ENCODE data around the gene CCDC43.
"Not testable (repeated sequence)": the region's sequence is repeated elsewhere in the genome, so short reads cannot be mapped to it uniquely, and the experiment has no call there.

CCDC43 gene

DNA sequence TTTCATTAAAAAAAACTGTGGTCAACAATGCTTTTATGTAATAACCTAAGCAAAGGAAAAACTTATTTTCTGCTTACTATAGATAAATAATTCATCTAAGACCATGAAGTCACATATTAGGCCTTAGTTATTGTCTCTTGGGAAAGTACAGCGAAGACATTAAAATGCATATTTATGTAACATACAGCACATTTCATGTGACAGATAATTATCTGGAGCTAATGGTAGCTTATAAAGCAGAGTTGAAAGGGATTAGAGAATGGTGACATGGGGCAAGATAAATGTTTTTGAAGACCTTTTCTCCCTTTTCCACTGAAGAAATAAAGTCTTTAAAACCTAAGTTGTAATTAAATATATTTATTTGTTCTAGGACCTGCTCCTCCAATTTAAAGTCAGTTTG, 23.6 kb downstream of the CCDC43 start:
- no peak for DNase-seq

DNA sequence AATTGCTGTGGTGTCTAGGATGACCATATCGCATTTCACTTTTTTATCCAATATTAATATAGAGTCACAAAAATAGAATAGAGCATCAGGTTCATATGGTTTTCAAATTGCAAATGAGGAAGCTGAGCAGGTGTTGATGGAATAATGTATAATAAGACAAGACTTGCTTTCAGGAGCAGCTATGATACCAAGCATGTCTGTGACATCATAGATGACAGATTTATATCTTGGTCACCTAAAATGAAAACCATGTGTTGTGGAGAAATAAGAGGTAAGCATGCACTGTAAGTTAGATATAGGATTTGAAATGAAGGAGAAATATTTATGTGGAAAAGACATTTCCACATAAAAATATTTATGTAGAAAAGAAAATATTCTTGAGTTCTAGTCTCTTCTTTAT, 24.7 kb downstream of the CCDC43 start:
- no peak for DNase-seq

DNA sequence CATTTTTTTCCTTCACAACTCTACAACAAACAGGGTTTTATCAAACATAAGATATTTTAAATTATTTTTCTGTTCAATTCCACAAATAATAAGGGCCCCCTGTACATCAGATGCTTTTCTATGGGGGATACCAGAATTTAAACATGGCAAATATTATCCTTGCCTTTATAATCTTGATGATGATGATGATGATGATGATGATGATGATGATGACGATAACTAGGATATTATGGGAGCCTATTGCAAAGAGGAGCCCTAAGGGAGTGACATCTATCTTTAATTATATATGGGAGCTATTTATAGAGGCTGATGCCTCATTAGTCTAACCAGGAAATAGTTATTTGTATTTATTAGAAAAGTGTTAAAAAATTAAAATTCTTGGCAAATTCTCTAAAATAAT, 26.5 kb downstream of the CCDC43 start:
- DNase-seq, result no peak

DNA sequence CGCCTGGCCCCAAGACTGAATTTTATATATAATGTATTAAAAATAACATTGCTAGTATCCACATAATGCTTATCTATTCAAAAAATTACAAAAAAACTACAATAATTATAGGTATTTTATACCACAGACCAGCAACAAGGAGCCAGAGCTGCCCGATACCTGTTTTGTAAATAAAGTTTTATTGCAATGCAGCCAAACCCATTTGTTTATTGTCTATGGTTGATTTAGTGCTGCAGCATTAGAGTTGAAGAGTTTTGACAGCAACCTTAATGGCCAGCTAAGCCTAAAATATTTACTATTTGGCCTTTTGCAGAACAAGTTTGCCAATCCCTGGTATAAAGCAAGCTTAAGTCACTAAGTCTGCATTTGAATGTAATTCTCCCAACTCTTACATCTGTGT, 27.7 kb downstream of the CCDC43 start:
- no peak for DNase-seq

DNA sequence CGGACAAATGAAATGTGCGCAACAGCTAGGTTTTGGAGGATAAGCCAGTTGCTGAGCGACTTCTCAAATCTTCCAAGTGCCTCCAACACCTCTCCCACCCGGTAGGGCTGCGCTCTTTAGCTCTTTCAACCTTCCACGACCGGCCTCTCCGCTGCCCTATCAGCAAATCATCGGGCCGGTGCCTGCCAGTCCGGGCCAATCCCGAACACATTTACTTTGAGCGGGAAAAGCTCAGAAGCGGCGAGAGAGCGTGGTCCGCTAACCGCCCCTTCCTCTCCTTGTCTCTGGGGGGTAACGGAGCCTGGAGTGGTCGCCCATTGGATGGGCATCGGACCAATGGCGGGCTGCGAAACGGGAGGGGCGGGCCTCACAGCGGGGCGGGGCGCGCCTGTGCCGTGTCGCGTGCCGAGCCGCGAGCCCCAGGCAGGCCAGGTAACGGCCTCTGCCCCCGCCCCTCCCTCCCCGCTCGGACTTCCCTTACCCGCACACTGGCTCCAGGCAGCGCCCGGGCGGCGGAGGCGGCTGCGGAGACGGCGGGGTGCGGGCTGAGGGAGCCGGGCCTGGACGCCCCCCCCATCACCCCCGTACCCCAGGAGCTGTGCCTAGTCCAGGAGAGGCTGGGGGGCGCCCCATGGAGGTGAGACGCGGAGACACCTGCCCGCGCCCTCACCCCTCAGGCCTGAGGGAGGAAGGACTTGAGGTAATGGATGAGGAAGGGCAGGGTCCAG, 33.4 kb downstream of the CCDC43 start, which contains the start of gene MEIOC:
MEIOC (plus strand) TSS at position 486 of the 728 bp plus-strand sequence; CDS start at position 632, 146 bp downstream.
- DNase-seq, result peak; percentile 28 to 44 (median 38)

DNA sequence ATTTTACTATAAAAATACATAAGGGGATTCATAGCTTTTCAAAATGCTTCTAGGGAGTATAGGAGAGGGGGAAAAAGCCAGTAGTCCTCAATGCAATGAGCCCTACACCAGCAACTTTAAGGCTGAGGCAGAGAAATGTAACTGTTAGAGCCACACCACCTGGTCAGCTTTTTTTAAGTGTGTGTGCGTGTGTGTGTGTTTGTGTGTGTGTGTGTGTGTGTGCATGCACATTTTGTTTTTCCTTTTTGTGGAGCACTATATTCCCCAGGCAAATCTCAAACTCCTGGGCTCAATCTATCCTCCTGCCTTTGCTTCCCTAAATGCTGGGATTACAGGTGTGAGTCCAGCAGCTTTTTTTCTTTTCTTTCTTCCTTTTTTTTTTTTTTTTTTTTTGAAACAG, 35.6 kb downstream of the CCDC43 start:
- DNase-seq, result no peak

DNA sequence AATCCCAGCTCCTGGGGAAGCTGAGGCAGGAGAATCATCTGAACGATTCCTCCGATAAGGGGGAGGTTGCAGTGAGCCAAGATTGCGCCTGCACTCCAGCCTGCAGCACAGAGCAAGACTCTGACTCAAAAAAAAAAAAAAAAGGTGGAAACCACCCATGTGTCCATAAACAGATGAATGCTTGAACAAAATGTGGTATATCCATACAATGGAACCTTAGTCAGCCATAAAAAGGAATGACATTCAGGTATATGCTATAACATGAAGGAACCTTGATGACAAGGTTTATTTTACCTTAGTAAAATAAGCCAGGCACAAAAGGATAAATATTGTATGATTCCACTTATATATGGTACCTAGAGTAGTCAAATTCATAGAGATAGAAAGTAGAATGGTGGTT, 36.2 kb downstream of the CCDC43 start:
- no peak for DNase-seq

DNA sequence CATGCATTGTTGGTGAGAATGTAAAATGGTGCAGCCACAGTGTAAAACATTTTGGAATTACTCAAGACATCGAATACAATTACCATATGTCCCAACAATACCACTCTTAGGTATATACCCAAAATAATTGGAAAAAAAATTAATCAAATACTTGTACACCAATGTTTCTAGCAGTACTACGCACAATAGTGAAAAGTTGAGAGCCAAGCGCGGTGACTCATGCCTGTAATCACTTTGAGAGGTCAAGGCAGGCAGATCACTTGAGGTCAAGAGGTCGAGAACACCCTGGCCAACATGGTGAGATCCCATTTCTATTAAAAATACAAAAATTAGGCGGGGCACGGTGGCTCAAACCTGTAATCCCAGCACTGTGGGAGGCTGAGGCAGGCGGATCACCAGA, 36.8 kb downstream of the CCDC43 start:
- no peak for DNase-seq

DNA sequence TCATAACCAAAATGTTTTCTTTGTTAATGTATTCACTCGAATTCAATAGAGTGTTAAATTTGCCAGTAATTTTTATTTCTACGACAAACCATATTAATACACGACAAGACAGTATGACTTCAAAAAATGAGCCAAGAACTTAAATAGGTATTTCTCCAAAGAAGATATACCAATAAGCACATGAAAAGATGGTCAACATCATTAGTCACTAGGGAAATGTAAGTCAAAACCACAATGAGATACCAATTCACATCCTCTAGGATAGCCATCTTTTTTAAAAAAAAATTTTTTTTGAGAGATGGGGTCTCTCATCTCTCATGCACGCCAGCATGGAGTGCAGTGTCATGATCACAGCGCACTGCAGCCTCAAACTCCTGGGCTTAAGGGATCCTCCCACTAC, 38.3 kb downstream of the CCDC43 start:
- no peak for DNase-seq

DNA sequence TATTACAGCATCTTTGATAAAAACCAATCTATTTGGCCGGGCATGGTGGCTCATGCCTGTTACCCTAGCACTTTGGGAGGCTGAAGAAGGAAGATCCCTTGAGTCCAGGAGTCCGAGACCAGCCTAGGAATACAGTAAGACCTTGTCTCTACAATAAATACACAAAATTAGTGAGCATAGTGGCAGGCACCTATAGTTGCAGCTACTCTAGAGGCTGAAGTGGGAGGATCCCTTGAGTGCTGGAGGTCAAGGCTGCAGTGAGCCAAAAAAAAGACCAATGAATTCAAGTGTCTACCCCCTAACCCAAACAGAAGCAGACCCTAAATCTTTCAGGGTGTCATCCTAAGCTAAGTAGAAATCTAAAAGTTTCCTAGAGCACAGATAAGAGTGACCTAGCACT, 40.6 kb downstream of the CCDC43 start:
- no peak for DNase-seq

DNA sequence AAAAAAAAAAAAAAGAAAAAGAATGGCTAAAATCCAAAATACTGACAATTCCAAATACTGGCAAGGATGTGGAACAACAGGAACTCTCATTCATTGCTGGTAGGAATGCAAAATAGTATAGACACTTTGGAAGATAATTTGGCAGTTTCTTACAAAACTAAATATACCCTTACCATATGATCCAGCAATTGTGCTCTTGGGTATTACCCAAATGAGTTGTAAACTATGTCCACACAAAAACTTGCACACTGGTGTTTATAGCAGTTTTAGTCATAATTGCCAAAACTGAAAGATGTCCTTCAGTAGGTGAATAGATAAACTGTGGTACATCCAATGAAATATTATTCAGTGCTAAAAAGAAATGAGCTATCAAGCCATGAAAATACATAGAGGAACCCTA, 41.8 kb downstream of the CCDC43 start:
- no peak for DNase-seq

DNA sequence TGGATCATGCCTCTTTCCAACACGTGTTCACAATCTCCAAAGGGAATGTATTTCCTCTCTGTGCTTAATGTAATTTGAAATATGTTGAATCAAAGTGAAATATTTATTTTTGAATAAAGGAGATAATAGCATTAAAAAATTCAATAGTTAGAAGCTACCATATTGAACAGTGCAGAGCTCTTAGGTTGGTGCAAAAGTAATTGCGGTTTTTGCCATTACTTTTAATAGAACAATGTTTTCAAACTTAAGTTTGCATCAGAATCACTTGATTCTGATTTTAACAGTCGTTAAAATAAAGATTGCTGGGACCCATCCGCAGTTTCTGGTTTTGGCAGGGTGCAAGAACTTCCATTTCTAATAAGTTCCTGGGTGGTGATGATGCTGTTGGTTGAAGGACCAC, 43.3 kb downstream of the CCDC43 start:
- DNase-seq, result no peak

DNA sequence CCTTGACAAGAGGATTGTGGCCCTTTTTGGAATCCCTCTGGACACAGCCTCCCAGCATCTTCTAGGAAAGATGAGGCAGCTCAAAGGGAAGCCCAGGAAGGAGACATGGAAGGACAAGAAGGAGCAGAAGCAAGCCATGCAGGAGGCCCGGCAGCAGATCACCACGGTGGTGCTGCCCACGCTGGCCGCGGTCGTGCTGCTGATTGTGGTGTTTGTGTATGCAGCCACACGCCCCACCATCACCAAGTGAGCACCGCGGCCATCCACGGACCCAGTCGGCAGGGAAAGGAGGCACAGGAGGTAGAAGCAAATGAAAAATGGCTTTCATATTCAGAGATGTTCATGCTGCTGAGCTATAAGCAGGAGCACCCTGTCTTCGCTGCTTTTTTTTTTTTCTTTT, 44.2 kb downstream of the CCDC43 start:
- DNase-seq, result no peak

DNA sequence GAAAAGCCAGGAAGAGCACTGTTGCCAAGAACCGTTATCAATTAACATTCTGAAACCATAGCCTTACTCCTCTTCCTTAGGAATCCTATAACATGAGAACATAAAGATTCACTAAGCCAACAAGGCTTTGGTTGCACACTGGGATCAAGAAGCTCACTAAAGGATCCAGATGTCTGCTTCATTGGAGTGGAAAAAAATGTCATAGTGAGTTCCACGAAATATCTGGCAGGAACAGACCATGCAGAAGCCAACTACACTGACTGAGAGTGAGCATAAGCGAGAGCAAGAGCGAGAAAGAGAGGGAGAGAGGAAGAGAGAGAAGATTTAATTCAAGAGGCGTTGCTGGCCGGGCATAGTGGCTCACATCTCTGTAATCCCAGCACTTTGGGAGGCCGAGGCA, 46.7 kb downstream of the CCDC43 start:
- no peak for DNase-seq

DNA sequence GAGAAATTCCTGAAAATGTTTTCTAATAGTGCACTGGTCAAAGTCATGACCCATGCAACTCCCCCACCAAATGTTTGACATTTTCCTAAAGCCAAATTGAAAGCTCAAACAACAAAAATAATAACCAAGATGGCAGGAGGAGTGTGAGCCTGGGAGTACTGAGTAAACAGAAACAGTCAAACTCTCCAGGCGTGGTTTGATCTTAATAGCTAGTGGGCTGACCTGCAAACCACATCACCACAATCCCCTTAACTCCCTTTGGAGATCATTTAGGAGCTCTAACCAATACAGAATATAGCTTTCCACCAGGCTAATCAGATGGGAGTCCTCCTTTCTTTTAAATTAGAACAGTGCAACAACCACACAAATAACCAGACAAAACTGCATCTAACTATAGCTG, 52.5 kb downstream of the CCDC43 start:
- no peak for DNase-seq

DNA sequence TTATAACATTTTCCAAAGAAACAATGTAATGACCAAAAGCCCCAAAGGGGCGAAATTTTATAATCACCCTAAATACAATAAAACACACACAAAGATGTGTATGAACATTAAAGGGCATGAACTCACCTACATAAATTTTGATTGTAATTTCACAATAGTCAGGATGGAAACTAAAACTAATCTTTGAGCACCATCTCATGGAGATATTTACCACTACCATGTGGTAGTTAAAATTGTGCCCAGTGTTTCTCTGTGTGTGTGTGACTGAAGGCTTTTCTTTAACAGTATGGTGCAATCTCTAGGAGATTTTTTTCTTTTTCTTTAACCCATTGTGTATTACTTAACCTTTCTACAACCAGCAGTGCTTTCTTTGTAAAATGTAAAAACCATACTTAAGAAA, 53.0 kb downstream of the CCDC43 start:
- DNase-seq, result peak in 3 of 4 experiments; percentile 12 to 58 (median 54)

DNA sequence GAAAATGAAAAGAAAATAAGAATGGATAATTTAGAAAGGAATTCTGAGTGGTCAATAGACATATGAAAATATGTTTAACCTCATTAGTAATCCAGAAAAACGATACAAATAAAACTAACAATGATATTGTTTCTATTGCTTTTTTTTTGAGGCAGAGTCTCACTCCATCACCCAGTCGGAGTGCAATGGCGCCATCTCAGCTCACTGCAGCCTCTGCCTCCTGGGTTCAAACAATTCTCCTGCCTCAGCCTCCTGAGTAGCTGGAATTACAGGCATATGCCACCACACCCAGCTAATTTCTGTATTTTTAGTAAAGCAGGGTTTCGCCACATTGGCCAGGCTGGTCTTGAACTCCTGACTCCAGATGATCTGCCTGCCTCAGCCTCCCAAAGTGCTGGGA, 55.2 kb downstream of the CCDC43 start:
- not testable (repeated sequence) for DNase-seq

DNA sequence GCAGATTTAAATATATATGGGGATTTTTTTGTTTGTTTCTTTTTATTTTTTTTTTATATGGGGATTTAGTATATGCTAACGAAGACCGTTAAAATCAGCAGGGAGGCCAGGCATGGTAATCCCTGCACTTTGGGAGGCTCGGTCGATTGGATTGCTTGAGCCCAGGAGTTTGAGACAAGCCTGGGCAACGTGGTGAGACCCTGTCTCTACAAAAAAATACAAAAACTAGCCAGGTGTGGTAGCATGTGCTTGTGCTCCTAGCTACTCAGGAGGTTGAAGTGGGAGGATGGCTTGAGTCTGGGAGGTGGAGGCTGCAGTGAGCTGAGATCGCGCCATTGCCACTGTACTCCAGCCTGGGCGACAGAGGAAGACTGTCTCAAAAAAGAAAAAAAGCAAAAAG, 55.6 kb downstream of the CCDC43 start:
- DNase-seq, result no peak

DNA sequence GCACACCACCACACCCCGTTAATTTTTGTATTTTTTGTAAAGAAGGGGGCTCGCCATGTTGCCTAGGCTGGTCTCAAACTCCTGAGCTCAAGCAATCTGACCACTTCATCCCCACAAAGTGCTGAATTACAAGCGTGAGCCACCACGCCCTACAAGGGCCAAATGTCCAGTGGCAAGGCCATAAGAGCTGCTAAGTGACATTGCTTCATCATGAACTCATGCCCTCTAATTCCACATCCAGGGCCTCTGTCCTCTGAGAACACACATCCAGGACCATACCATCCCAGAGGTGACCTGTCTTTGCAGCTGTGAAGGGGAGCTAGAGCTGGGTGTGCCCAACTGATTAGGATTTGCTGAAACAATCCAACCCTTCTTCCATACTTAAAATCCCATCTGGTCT, 58.9 kb downstream of the CCDC43 start:
- no peak for DNase-seq

DNA sequence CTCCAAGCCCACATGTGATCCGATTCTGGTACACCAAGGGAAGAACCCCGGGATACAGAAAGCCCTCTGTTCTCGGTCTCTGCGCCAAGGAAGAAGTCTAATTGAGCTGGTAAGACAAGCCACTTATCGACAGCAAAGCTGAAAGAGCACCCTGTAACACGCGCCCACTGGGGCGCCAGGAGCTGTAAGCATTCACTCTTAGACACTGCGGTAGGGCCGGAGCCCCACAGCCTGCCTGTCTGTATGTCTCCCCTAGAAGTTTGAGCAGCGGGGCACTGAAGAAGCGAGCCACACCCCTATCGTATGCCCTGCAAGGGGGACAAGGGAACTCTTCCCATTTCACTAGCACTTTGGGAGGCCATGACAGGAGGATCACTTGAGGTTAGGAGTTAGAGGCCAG, 60.3 kb downstream of the CCDC43 start:
- DNase-seq, result no peak

DNA sequence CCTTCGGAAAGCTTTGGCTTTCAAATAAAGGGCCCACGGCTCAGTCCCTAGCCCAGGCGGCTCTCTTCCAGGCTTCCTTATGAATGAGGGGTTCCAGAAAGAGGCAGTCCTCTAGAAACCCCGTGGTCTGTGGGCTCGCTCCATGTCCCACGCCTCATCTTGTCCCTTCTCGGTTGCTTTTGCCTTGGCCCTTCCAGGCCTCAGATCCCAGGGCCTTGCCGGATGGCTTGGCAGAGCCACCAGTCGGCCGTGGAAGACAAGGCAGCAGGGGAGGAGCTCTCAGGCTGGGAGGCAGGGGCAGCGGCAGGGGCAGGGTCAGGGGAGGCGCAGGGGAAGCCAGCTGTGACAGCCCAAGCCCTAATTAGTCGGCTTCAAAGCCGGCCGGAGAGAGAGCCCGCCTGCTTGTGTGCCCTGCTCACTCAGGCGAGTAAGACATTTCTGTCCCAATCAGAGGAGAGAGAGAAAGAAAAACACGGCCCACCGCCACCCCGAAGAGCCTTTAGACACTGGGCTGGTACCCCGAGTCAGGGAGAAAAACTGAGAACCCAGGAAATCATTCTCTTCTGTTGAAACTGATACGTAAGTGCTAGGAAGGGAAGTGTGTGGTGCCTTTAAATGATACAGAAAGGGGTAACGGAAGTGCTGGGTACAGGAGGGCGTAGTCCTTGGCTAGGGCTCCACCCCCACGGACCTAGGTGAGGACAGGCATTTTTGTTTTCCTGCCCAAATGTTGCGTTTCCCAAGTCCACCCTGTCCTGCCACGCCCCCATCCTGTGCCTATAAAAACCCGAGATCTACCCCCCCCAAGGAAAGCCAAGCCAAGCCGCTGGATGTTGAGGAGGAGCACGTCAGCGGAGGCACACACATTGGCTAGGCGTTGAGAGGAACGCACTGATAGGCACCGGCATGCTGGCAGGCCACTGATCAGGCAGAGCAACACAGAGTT, 61.1 kb downstream of the CCDC43 start:
- peak; percentile 45 to 68 (median 60) for DNase-seq

DNA sequence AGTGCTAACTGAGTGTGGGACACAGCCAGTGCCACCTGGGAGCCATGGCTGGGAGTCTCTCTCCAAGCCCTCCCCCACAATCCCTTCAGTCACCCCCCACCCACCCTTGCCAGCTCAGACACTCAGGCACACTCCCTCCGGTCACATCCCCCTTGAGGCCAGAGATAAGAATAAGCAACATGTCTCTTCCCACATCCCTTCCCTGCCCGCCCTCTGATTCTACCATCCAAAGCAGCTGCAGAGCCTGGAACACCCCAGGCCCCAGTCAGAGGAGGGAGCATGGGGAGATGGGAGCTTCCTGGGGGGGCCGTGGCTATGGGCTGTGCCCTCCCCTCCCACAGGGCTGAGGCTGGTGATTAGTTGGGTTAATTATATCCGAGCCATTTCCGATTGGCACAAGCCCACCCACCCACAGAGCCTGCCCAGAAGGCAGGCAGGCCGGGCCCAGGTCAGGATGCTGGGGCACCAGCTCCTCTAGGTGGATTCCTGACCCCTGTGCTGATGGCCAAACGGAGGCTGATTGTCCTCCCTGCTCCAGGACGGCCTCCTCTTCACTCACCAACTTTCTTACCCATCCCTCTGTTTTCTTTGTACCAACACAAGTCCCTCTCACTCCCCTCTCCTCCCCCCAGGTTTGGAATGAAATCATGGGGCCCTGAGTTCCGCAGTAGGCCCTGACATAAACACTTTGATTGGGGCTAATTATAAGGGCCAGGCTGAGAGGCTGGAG, 61.9 kb downstream of the CCDC43 start:
- DNase-seq, result no peak
